Naive thymus-derived CD4-positive, alpha-beta T cell (primary cell): ENCODE data around the gene UMPS. TPM values are rescaled to one million over a fixed set of nuclear protein-coding genes. Genes with fewer than 3 reads are reported as not detected.
"Not testable (repeated sequence)": the region's sequence is repeated elsewhere in the genome, so short reads cannot be mapped to it uniquely, and the experiment has no call there.

ENCODE experiments used
- ATAC-seq: fragments of 150-1000 bp; cut with Tn5 transposase; 2 replicates; pipeline ENCODE4 v1.10.0; 2021; ENCODE audit warnings: mild to moderate bottlenecking, moderate library complexity
- CTCF ChIA-PET: fragments of 350-600 bp; sonication (Branson Sonifier 250); formaldehyde crosslinking; loops from one replicate; lab custom pipeline; 2021; ENCODE audit warnings: antibody characterized with exemption; lab: Charles Lee
- POLR2A ChIA-PET: fragments of 350-600 bp; sonication (Branson Sonifier 250); formaldehyde crosslinking; loops from one replicate; lab custom pipeline; 2021; ENCODE audit warnings: antibody characterized with exemption, inconsistent platforms; lab: Charles Lee
- DNase-seq, 9 donors: peaks; one replicate each; pipeline versions ENCODE4 v3.0.0 to v3.0.0-alpha.2; 2020 to 2022; ENCODE audit warnings: mixed read lengths in 1 of 9
- H3K27ac ChIP-seq: one replicate; pipeline ENCODE4 v1.7.0; 2013; ENCODE audit warnings: mild to moderate bottlenecking, low read depth, low read length, moderate library complexity
- H3K27me3 ChIP-seq, 2 donors: one replicate each; pipeline ENCODE4 v1.7.0; 2013; ENCODE audit warnings: low read length in 2 of 2, mild to moderate bottlenecking in 2 of 2, moderate library complexity in 2 of 2; ENCODE audit not compliant: control insufficient read depth in 2 of 2, insufficient read depth in 2 of 2
- H3K36me3 ChIP-seq, 3 experiments: 1 replicate in 2 of 3; 2 replicates in 1 of 3; pipeline ENCODE4 v1.7.0; 2013; ENCODE audit warnings: low read length in 3 of 3, mild to moderate bottlenecking in 3 of 3, moderate library complexity in 1 of 3; ENCODE audit not compliant: insufficient read depth in 3 of 3, control insufficient read depth in 2 of 3
- H3K4me1 ChIP-seq, 2 donors: one replicate each; pipeline ENCODE4 v1.7.0; 2013; ENCODE audit warnings: low read length in 2 of 2, mild to moderate bottlenecking in 2 of 2, moderate library complexity in 1 of 2; ENCODE audit not compliant: control insufficient read depth in 2 of 2, insufficient read depth in 2 of 2
- H3K4me3 ChIP-seq: 2 replicates; pipeline ENCODE4 v1.7.0; 2013; ENCODE audit warnings: mild to moderate bottlenecking, low read length
- H3K9me3 ChIP-seq, 3 experiments: 1 replicate in 2 of 3; 2 replicates in 1 of 3; pipeline ENCODE4 v1.7.0; 2013; ENCODE audit warnings: low read length in 3 of 3; ENCODE audit not compliant: control insufficient read depth in 2 of 3
- H3K27ac Mint-ChIP-seq, 9 donors: one replicate each; pipeline ENCODE4 v1.8.0; 2020 to 2022; ENCODE audit warnings: mixed read lengths in 9 of 9, mild to moderate bottlenecking in 8 of 9, moderate library complexity in 5 of 9, inconsistent platforms in 2 of 9
- H3K27me3 Mint-ChIP-seq, 5 donors: one replicate each; pipeline ENCODE4 v1.8.0; 2021 to 2022; ENCODE audit warnings: mixed read lengths in 5 of 5, mild to moderate bottlenecking in 1 of 5
- H3K36me3 Mint-ChIP-seq, 5 donors: one replicate each; pipeline ENCODE4 v1.8.0; 2020 to 2022; ENCODE audit warnings: mixed read lengths in 5 of 5, mild to moderate bottlenecking in 3 of 5, inconsistent platforms in 1 of 5
- H3K4me1 Mint-ChIP-seq, 7 donors: one replicate each; pipeline ENCODE4 v1.8.0; 2020 to 2022; ENCODE audit warnings: mixed read lengths in 7 of 7, mild to moderate bottlenecking in 3 of 7, inconsistent platforms in 1 of 7
- H3K4me3 Mint-ChIP-seq, 10 donors: one replicate each; pipeline ENCODE4 v1.8.0; 2020 to 2022; ENCODE audit warnings: mild to moderate bottlenecking in 10 of 10, mixed read lengths in 10 of 10, moderate library complexity in 6 of 10, inconsistent platforms in 2 of 10
- H3K9me3 Mint-ChIP-seq, 11 donors: one replicate each; pipeline ENCODE4 v1.8.0; 2020 to 2022; ENCODE audit warnings: mixed read lengths in 11 of 11, mild to moderate bottlenecking in 4 of 11, inconsistent platforms in 1 of 11, moderate library complexity in 1 of 11
- intact Hi-C, 2 donors: fragments of 100-400 bp; cut with micrococcal nuclease; formaldehyde crosslinking; loops; one replicate each; pipeline ENCODE4 v1.15.1; 2023
- polyA plus RNA-seq, 2 donors: library from polyadenylated mRNA; unstranded; fragments of 300-500 nt; fragmentation: Illumina TruSeq; gene quantifications; one replicate each; pipeline ENCODE4 v1.2.3, GENCODE V29; 2021
- total RNA-seq, 6 experiments: library from RNA in 5 of 6; stranded (reverse) in 5 of 6; gene quantifications; 1 replicate in 5 of 6; 2 replicates in 1 of 6; pipeline ENCODE4 v1.2.3 and lab custom pipeline; 2021 to 2026

UMPS gene
- total and polyA plus RNA-seq, 7 experiments from 2014 or later, result 13.2 to 41.8 (median 24.8) TPM

DNA sequence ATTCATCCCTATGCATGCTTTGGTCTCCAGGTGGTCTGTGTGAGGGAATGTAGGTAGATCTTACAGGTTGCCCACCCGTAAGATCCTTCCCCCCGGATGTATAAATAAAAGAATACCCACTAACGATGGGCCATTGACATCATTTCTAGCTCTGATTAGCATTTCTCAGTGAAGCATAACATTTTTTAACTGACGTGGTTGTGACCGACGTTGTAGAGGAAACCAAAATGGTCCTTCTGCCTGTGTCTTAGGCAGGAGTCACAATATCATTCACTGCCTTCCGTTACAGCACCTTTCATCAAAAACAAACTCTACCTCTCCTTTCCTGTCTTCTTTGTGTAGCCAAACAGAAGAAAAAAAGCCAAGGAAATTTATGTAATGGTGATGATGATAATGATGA lies 27.3 kb upstream of the UMPS start:
- no peaks in the 10 kb centered on the region for H3K9me3 ChIP-seq
- H3K4me3 ChIP-seq, result no peak overlapping the region
- ATAC-seq (no peak), DNase-seq (no peak)
- ChIA-PET POLR2A (no interaction called here), CTCF (no interaction called here)
- Mint-ChIP-seq H3K36me3 (peaks cover 0 to 6% (median 4%) of the 10 kb centered on the region in 5 donors), H3K4me3 (no peak overlapping the region), H3K4me1 (peaks cover 0 to 6% (median 0%) of the 10 kb centered on the region in 7 donors), H3K9me3 (peaks cover 0 to 8% (median 0%) of the 10 kb centered on the region in 11 donors), H3K27me3 (peaks cover 6 to 42% (median 33%) of the 10 kb centered on the region in 5 donors), H3K27ac (no peak overlapping the region)
- intact Hi-C loops, result no loop called here
- no peaks in the 10 kb centered on the region for H3K27me3 ChIP-seq
- no peaks in the 10 kb centered on the region for H3K36me3 ChIP-seq
- no peaks in the 10 kb centered on the region for H3K4me1 ChIP-seq
- no peak overlapping the region for H3K27ac ChIP-seq

DNA sequence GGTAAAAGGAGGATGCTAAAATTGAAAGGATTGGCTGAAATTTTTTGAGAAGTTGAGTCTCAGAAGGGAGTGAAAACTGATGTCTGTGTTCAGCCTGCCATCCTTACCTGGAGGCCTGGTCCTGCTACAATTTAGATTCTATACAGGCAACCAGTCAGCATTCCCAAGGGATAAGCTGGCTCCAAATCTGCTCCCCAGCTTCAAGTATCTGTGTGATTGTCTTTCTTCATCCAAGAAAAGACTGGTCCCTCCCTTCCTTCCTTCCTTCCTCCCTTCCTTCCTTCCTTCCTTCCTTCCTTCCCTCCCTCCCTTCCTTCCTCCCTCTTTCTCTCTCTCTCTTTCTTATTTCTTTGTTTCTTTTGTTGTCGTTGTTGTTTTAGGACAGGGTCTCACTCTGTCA lies 24.7 kb upstream of the UMPS start:
- intact Hi-C loops, result no loop called here
- H3K4me1 Mint-ChIP-seq, result peaks cover 0 to 6% (median 0%) of the 10 kb centered on the region in 7 donors
- no peak overlapping the region for H3K4me3 ChIP-seq
- H3K27ac Mint-ChIP-seq, result no peak overlapping the region
- H3K9me3 ChIP-seq, result no peaks in the 10 kb centered on the region
- peaks cover 0 to 15% (median 1%) of the 10 kb centered on the region in 11 donors for H3K9me3 Mint-ChIP-seq
- H3K36me3 Mint-ChIP-seq, result peaks cover 0 to 12% (median 4%) of the 10 kb centered on the region in 5 donors
- no peak overlapping the region for H3K4me3 Mint-ChIP-seq
- no peaks in the 10 kb centered on the region for H3K27me3 ChIP-seq
- no peaks in the 10 kb centered on the region for H3K4me1 ChIP-seq
- POLR2A ChIA-PET, result no interaction called here
- H3K27ac ChIP-seq, result no peak overlapping the region
- H3K27me3 Mint-ChIP-seq, result peaks cover 12 to 62% (median 49%) of the 10 kb centered on the region in 5 donors
- no peaks in the 10 kb centered on the region for H3K36me3 ChIP-seq
- DNase-seq (no peak), ATAC-seq (no peak)
- CTCF ChIA-PET, result no interaction called here

DNA sequence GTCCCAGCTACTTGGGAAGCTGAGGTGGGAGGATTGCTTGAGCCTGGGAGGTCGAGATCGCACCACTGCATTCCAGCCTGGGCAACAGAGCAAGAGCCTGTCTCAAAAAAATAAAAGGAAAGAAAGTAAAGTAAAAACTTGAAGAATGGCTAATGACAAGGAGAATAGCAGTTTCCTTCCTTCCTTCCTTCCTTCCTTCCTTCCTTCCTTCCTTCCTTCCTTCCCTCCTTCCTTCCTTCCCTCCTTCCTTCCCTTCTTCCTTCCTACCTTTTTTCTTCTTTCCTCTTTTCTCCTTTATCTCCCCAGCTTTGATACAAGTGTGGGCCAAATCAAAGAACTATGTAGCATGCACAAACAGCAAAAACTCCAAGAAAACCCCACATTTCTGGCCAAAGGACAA lies 23.0 kb upstream of the UMPS start:
- H3K27ac Mint-ChIP-seq, CTCF ChIA-PET: not testable (repeated sequence)

DNA sequence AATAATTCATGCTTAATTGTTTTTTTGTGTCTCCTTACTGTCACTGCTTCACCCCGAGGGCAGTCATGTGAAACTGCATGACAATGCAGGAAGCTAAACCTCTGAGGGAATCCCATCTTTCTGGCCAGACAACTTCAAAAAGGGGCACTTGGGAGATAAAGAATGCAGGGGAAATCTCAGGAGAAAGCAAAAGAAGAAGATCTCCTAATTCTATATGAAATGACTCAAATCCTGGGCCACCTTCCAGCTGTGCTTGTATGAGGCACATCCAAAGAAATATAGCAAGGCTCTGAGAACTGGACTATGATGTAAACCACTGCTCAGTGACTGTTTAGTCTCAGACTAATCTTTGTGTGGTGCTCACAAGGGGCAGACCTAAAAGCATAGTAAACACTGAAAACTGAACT lies 22.6 kb upstream of the UMPS start:
- no peaks in the 10 kb centered on the region for H3K9me3 ChIP-seq
- Mint-ChIP-seq H3K4me1 (peaks cover 0 to 6% (median 0%) of the 10 kb centered on the region in 7 donors), H3K27me3 (peaks cover 12 to 57% (median 51%) of the 10 kb centered on the region in 5 donors), H3K4me3 (no peak overlapping the region), H3K9me3 (peaks cover 0 to 15% (median 1%) of the 10 kb centered on the region in 11 donors), H3K36me3 (peaks cover 0 to 12% (median 4%) of the 10 kb centered on the region in 5 donors), H3K27ac (no peak overlapping the region)
- no peak for DNase-seq
- H3K27ac ChIP-seq, result no peak overlapping the region
- ChIA-PET CTCF (no interaction called here), POLR2A (no interaction called here)
- H3K36me3 ChIP-seq, result no peaks in the 10 kb centered on the region
- no peaks in the 10 kb centered on the region for H3K4me1 ChIP-seq
- no peak overlapping the region for H3K4me3 ChIP-seq
- intact Hi-C loops, result no loop called here
- H3K27me3 ChIP-seq, result no peaks in the 10 kb centered on the region
- no peak for ATAC-seq

More for the DNA sequence above, 23.0 kb upstream of the UMPS start:
- H3K4me3 Mint-ChIP-seq, H3K4me1 Mint-ChIP-seq, ATAC-seq, H3K27me3 ChIP-seq, H3K36me3 ChIP-seq, POLR2A ChIA-PET, DNase-seq, H3K4me1 ChIP-seq, H3K27ac ChIP-seq, intact Hi-C loops, H3K9me3 ChIP-seq, H3K4me3 ChIP-seq: not testable (repeated sequence)
- Mint-ChIP-seq H3K36me3 (peaks cover 0 to 12% (median 4%) of the 10 kb centered on the region in 5 donors), H3K9me3 (peaks cover 0 to 15% (median 1%) of the 10 kb centered on the region in 11 donors), H3K27me3 (peaks cover 12 to 61% (median 54%) of the 10 kb centered on the region in 5 donors)

DNA sequence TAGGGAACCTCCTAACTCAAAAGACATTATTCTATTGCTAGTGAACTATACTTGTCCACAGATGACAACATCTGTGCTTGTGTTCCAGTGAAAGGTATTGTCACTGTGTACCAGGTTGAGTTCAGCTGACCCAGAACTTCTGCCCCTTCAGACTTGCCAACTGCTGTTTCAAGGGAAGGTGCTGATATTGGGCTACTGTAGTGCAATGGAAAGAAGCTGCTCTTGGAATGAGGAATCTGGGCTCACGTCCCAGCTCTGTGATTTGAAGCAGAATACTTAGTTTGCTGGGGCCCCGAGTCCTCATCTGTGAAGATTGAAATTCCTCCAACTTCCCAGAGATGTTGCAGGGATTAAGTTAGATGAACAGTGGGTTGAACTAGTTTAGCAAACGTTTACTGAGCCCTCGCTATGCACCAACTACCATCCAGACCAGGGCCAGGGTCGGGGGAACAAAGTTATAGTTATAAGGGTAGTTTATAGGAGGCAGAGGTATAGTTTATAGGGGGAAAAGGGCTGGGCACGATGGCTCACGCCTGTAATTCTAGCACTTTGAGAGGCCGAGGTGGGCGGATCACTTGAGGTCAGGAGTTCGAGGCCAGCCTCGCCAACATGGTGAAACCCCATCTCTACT lies 15.9 kb upstream of the UMPS start:
- Histone ChIP-seq H3K4me3 (no peak overlapping the region), H3K27ac (no peak overlapping the region), H3K4me1 (no peaks in the 10 kb centered on the region), H3K9me3 (no peaks in the 10 kb centered on the region), H3K36me3 (no peaks in the 10 kb centered on the region), H3K27me3 (peaks cover 0 to 5% of the 10 kb centered on the region in 2 donors)
- DNase-seq (no peak), ATAC-seq (no peak)
- no peak overlapping the region for H3K4me3 Mint-ChIP-seq
- H3K36me3 Mint-ChIP-seq, result no peaks in the 10 kb centered on the region
- H3K4me1 Mint-ChIP-seq, result no peaks in the 10 kb centered on the region
- ChIA-PET POLR2A (no interaction called here), CTCF (no interaction called here)
- H3K27ac Mint-ChIP-seq, result no peak overlapping the region
- intact Hi-C loops, result no loop called here
- peaks cover 0 to 44% (median 27%) of the 10 kb centered on the region in 5 donors for H3K27me3 Mint-ChIP-seq
- H3K9me3 Mint-ChIP-seq, result peaks cover 0 to 1% (median 0%) of the 10 kb centered on the region in 11 donors

DNA sequence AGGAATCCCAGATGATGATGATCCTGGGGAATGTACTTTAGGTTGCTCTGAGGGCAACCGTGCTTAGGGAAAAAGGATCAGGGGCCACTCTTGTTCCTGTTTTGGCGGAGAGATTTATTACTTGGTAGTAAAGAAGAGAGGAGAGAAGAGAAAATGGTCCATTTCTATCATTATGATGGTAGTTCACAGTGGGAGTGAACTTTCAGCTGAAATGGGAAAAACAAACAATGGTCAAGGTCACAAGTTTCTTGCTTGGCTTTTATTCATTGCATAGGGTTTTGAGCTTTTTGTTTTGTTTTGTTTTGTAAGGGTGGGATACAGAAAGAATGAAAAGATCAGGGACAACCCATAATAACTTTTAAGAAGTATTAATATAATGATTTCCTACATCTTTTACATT lies 7.7 kb upstream of the UMPS start:
- POLR2A ChIA-PET, result no interaction called here
- no peaks in the 10 kb centered on the region for H3K9me3 Mint-ChIP-seq
- ATAC-seq, result no peak

More for the DNA sequence above, 7.7 kb upstream of the UMPS start:
- CTCF ChIA-PET, result no interaction called here
- no peaks in the 10 kb centered on the region for H3K4me1 Mint-ChIP-seq
- no peak overlapping the region for H3K4me3 Mint-ChIP-seq
- Histone ChIP-seq H3K27ac (no peak overlapping the region), H3K36me3 (no peaks in the 10 kb centered on the region), H3K4me3 (no peak overlapping the region), H3K27me3 (no peaks in the 10 kb centered on the region), H3K9me3 (no peaks in the 10 kb centered on the region), H3K4me1 (no peaks in the 10 kb centered on the region)
- peaks cover 37 to 58% (median 54%) of the 10 kb centered on the region in 5 donors for H3K27me3 Mint-ChIP-seq
- no peak overlapping the region for H3K27ac Mint-ChIP-seq
- no peaks in the 10 kb centered on the region for H3K36me3 Mint-ChIP-seq
- intact Hi-C loops, result no loop called here
- DNase-seq, result no peak
